GM19023 (cell line): ENCODE measurements around the gene YIPF2.
A peak's percentile ranks its signal among the peaks of the same experiment; 100 is the strongest.
"Not testable (repeated sequence)": the region's sequence is repeated elsewhere in the genome, so short reads cannot be mapped to it uniquely, and the experiment has no call there.

ENCODE experiments used
- ATAC-seq: cut with Tn5 transposase; IDR thresholded peaks from one replicate; pipeline ENCODE4 v1.9.1; 2021; ENCODE audit warnings: mild to moderate bottlenecking, moderate library complexity; ENCODE audit not compliant: unreplicated experiment

Gene YIPF2

GRCh38 chr19:10877608-10878007 lies 50.8 kb downstream of the YIPF2 start:
- ATAC-seq: not testable (repeated sequence)

DNA sequence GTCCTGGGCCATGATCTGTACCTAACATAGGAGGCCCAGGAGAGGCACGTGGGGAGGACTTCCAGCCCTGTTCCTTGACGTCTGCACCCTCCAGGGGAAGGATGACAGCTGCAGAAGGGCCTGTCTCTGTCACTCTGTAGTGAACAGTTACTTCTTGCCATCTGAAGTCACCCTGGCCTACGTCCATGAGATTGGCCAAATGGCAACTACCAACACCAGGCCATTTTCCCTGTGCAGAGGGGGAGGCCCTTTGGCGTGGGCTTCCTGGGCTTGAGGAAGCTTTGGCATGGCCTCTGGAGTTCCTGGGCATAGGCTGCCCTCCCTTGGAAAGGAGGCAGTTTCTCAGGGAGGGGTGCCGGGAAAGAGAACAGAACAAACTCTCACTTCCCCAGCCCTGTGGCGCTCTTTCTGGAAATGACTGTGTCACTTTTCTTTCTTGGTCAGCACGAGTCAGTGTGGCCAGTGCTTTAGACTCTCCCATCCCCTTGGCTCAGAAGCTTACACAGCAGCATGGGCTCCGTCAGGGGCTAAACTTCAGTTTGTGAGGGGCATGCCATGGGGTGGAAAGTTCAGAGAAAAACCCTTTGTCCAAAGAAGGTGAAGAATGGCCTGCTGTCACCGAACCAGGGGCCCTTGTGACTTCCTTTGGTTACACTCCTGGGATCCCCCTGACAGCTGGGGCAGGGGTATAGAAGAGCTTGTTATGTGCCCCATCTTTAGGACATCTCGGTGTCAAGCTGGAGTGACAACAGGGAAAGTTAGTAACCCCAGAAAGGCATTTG lies 51.8 kb downstream of the YIPF2 start:
- ATAC-seq: peak; percentile 69

GRCh38 chr19:10874024-10874423 lies 54.4 kb downstream of the YIPF2 start:
- ATAC-seq: no peak

GRCh38 chr19:10872546-10873107 lies 55.8 kb downstream of the YIPF2 start:
- ATAC-seq: no peak
